Ovary (tissue), 9 donors: ENCODE results near the gene EIF2S3B. TPM values are rescaled to one million over a fixed set of nuclear protein-coding genes. Genes with fewer than 3 reads are reported as not detected.

ENCODE experiments used
- DNase-seq, 5 donors: peaks; one replicate each; pipeline ENCODE4 v3.0.0-alpha.2; 2019 to 2020
- H3K27ac ChIP-seq, 2 donors: fragments of 200-600 bp; one replicate each; pipeline versions ENCODE4 v1.5.1 to v1.8.0; 2019 to 2022
- H3K27me3 ChIP-seq: fragments of 200-600 bp; one replicate; pipeline ENCODE4 v1.8.0; 2022
- H3K36me3 ChIP-seq: fragments of 200-600 bp; sonication (generic); one replicate; pipeline ENCODE4 v1.5.1; 2019
- H3K4me1 ChIP-seq: one replicate; pipeline ENCODE4 v1.8.1; 2013; ENCODE audit warnings: mild to moderate bottlenecking, moderate library complexity; ENCODE audit not compliant: insufficient read depth
- H3K4me3 ChIP-seq: fragments of 200-600 bp; sonication (generic); one replicate; pipeline ENCODE4 v1.5.1; 2017
- H3K9me3 ChIP-seq, 2 donors: fragments of 200-600 bp in 1 of 2; sonication (generic) in 1 of 2; one replicate each; pipeline versions ENCODE4 v1.5.1 to v1.8.1; 2013 to 2019; ENCODE audit warnings: mild to moderate bottlenecking in 1 of 2, moderate library complexity in 1 of 2
- EP300 ChIP-seq: sonication (generic); formaldehyde crosslinking; IDR thresholded peaks from one replicate; pipeline ENCODE4 v1.6.1; 2017; ENCODE audit warnings: antibody characterized with exemption
- POLR2A ChIP-seq: fragments of 450-650 bp; IDR thresholded peaks from one replicate; pipeline ENCODE4 v1.6.1; 2017; ENCODE audit warnings: antibody characterized with exemption, mild to moderate bottlenecking, moderate library complexity
- WGBS, 3 donors: extraction: QIAGEN DNeasy Blood & Tissue Kit in 1 of 3; methylation state at CpG; one replicate each; pipeline versions ENCODE4 v1.1.5 to v1.1.7; 2013 to 2017; 5-methylcytosine and 5-hydroxymethylcytosine counted together
- intact Hi-C, 4 donors: fragments of 100-400 bp; cut with DNase I; formaldehyde crosslinking; loops; one replicate each; pipeline versions ENCODE4 v1.11.0 to v1.15.1; 2022 to 2023
- polyA plus RNA-seq, 2 donors: library from polyadenylated mRNA; stranded (reverse); fragments of 200-250 nt in 1 of 2; fragments of 350-450 nt in 1 of 2; fragmentation: Illumina TruSeq in 1 of 2; extraction: RNeasy Lipid Tissue Mini Kit (QIAGEN cat#74804) in 1 of 2; gene quantifications; one replicate each; pipeline ENCODE4 v1.2.3, GENCODE V29; 2013 to 2014
- total RNA-seq, 7 donors: library from RNA; depleted of rRNA in 2 of 7; stranded (reverse); fragments of >200 nt in 2 of 7; fragmentation: NEBNext Ultra II Directional in 3 of 7; extraction: Animal tissue kit (Norgen Biotek cat#: 25700) in 3 of 7; gene quantifications; one replicate each; pipeline versions ENCODE4 v1.1.0 to v1.2.4, GENCODE V29; 2016 to 2023
- TF ChIP-seq, protein P1 (sequence below), 3 donors: fragments of 450-650 bp in 2 of 3; fragments of 200-600 bp in 1 of 3; IDR thresholded peaks; one replicate each; pipeline versions ENCODE4 v1.5.1 to v1.8.0; 2016 to 2022; ENCODE audit warnings: antibody characterized with exemption in 3 of 3, mild to moderate bottlenecking in 1 of 3
- donor health status: DM: no; HTN: no; CAD: no; lungs with moderate emphysema.
- donor health status: DM: no; HTN: no; CAD: no.
- donor health status: Bipolar disorder and iron deficiency.
- donor health status: DM: yes; HTN: yes; CAD: no.
- donor health status: DM: no; HTN: no; CAD: no.
- donor health status: DM: yes; HTN: yes; CAD: no.

Gene EIF2S3B
- total and polyA plus RNA-seq, 9 donors = 0.23 to 4.5 (median 1.1) TPM

DNA sequence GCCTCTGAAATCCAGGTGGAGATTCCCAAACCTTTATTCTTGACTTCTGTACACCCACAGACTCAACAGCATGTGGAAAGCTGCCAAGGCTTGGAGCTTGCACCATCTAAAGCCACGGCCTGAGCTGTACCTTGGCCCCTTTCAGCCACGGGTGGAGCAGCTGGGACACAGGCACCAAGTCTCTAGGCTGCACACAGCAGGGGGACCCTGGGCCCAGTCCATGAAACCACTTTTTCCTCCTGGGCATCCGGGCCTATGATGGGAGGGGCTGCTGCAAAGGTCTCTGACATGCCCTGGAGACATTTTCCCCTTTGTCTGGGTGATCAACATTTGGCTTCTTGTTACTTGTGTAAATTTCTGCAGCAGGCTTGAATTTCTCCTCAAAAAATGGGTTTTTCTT is 32.0 kb downstream of the EIF2S3B start:
- Histone ChIP-seq H3K36me3 (no peaks in the 10 kb centered on the region), H3K4me3 (no peak overlapping the region), H3K4me1 (no peaks in the 10 kb centered on the region), H3K27me3 (no peaks in the 10 kb centered on the region), H3K27ac (no peak overlapping the region), H3K9me3 (no peaks in the 10 kb centered on the region)
- intact Hi-C loops = no loop called here
- no peak for TF ChIP-seq POLR2A
- no peak for TF ChIP-seq EP300
- TF ChIP-seq, protein P1, sequence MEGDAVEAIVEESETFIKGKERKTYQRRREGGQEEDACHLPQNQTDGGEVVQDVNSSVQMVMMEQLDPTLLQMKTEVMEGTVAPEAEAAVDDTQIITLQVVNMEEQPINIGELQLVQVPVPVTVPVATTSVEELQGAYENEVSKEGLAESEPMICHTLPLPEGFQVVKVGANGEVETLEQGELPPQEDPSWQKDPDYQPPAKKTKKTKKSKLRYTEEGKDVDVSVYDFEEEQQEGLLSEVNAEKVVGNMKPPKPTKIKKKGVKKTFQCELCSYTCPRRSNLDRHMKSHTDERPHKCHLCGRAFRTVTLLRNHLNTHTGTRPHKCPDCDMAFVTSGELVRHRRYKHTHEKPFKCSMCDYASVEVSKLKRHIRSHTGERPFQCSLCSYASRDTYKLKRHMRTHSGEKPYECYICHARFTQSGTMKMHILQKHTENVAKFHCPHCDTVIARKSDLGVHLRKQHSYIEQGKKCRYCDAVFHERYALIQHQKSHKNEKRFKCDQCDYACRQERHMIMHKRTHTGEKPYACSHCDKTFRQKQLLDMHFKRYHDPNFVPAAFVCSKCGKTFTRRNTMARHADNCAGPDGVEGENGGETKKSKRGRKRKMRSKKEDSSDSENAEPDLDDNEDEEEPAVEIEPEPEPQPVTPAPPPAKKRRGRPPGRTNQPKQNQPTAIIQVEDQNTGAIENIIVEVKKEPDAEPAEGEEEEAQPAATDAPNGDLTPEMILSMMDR (IDR thresholded peaks at IDR 0.05) = no peak
- no peak for DNase-seq
- 69 to 78% (median 70%) methylated on average over 3 of the region's 3 CpGs for WGBS, 3 donors

DNA sequence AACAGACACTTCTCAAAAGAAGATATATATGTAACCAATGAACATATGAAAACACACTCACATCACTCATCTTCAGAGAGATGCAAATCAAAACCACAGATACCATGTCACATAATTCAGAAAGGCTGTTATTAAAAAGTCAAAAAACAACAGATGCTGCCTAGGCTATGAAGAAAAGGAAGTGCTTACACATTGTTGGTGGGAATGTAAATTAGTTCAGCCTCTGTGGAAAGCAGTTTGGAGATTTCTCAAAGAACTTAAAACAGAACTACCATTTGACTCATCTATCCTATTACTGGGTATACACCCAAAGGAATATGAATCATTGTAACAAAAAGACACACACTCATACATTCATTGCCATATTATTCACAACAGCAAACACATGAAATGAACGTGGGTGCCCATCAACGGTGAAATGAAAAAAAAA is 35.1 kb downstream of the EIF2S3B start:
- no peak for DNase-seq
- Histone ChIP-seq H3K4me1 (no peaks in the 10 kb centered on the region), H3K4me3 (no peak overlapping the region), H3K9me3 (no peaks in the 10 kb centered on the region), H3K27ac (no peak overlapping the region), H3K36me3 (no peaks in the 10 kb centered on the region), H3K27me3 (no peaks in the 10 kb centered on the region)
- 81 to 87% (median 86%) methylated on average over 2 of the region's 2 CpGs for WGBS, 3 donors
- TF ChIP-seq EP300 = no peak
- intact Hi-C loops = no loop called here

DNA sequence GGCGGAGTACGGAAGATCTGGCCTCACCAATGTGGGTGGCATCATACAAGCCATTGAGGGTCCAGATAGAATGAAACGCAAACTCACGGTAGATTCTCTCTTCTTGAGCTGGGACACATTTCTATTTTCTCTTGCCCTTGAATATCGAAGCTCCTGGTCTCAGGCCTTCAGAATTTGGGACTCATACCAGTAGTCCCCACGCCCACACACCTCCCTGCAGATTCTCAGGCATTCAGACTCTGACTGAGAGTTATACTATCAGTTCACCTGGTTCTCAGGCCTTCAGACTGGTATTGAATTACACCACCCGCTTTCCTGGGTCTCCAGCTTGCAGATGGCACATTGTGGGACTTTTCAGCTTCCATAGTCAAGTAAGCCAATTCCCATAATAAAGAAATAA is 37.8 kb downstream of the EIF2S3B start:
- Histone ChIP-seq H3K9me3 (no peaks in the 10 kb centered on the region), H3K4me3 (no peak overlapping the region), H3K27ac (no peak overlapping the region), H3K4me1 (no peaks in the 10 kb centered on the region), H3K36me3 (no peaks in the 10 kb centered on the region), H3K27me3 (no peaks in the 10 kb centered on the region)
- intact Hi-C loops = no loop called here
- WGBS, 3 donors = 77 to 82% (median 81%) methylated on average over 7 of the region's 7 CpGs
- DNase-seq = no peak
- TF ChIP-seq POLR2A (no peak), EP300 (no peak)
- TF ChIP-seq, protein P1 (IDR thresholded peaks at IDR 0.05) = no peak

DNA sequence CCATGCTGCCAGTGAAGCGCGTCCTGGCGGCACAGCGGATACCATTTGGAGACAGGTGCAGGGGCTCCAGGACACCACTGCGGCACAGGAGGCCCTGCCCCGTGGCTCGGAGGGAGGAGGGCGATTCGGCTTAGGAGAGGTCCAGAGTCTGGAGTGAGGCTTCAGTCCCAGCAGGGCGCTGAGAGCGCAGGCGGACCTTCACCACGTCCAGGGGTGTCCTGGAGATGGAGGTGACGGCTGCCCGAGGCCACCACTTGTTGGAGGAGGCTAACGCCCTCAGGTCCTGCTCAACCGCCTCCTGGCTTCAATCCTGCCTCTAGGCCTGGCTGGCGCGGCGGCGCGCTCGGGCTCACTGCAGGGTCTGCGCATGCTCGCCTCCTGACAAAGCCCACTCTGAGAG is 45.7 kb downstream of the EIF2S3B start:
- H3K4me3 ChIP-seq = no peak overlapping the region
- no peak for DNase-seq
- intact Hi-C loops = no loop called here
- TF ChIP-seq, protein P1 (IDR thresholded peaks at IDR 0.05) = no peak
- TF ChIP-seq POLR2A (no peak), EP300 (no peak)
- H3K9me3 ChIP-seq = no peaks in the 10 kb centered on the region
- H3K27me3 ChIP-seq = no peaks in the 10 kb centered on the region
- WGBS, 3 donors = 96 to 97% (median 97%) methylated on average over 25 of the region's 25 CpGs
- no peak overlapping the region for H3K27ac ChIP-seq
- H3K4me1 ChIP-seq = no peaks in the 10 kb centered on the region
- no peaks in the 10 kb centered on the region for H3K36me3 ChIP-seq

DNA sequence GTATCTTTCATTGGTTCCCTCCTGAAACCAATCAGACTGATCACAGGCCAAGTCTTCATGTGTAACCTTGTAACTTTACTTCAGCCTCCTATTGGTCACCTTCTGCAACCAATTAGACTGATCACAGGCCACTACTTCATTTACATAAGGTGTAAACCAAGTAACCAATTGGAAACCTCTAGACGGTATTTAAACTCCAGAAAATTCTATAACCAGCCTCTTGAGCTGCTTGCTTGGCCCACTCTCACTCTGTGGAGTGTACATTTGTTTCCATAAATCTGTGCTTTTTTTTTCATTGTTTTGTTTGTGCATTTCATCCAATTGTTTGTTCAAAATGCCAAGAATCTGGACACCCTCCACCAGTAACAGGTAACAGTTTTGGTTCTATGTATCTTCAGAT is 47.5 kb downstream of the EIF2S3B start:
- H3K27me3 ChIP-seq = no peaks in the 10 kb centered on the region
- intact Hi-C loops = no loop called here
- 89 to 93% (median 90%) methylated on average over 1 of the region's 1 CpG for WGBS, 3 donors
- H3K36me3 ChIP-seq = no peaks in the 10 kb centered on the region
- H3K27ac ChIP-seq = no peak overlapping the region
- H3K4me3 ChIP-seq = no peak overlapping the region
- no peak for DNase-seq
- TF ChIP-seq, protein P1 (IDR thresholded peaks at IDR 0.05) = no peak
- no peak for TF ChIP-seq EP300
- TF ChIP-seq POLR2A = no peak
- H3K9me3 ChIP-seq = no peaks in the 10 kb centered on the region
- H3K4me1 ChIP-seq = no peaks in the 10 kb centered on the region
